GM12891 (cell line): ENCODE data around the gene BABAM2.

ENCODE experiments used
- PAX5 ChIP-seq: IDR thresholded peaks from 2 replicates; pipeline ENCODE4 v1.6.1; 2011; ENCODE audit warnings: low read length, moderate library complexity, mild to moderate bottlenecking; ENCODE audit not compliant: insufficient read depth, severe bottlenecking
- POLR2A ChIP-seq: IDR thresholded peaks from 2 replicates; pipeline ENCODE4 v1.6.1; 2011; ENCODE audit warnings: low read depth, low read length, control low read depth
- POLR2AphosphoS5 ChIP-seq: IDR thresholded peaks from 2 replicates; pipeline ENCODE4 v1.6.1; 2011; ENCODE audit warnings: low read depth, low read length, control low read depth

DNA sequence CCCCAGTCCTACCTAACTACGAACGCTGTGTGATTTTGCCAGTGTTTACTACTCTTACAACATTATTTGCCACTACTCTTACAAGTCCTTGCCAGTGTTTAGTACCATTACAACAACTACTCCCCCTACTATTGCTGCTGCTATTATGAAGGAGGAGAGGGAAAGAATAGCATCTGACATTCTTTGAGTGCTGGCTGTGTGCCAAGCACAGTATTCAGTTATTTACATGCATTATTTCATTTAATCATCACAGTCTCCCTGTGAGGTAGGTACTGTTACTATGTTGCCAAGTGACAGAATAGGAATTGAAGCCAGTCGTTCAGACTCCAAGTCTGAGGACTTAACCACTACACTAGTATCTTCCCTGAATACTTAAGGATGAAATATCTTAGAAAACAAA, 316.2 kb downstream of the BABAM2 start:
- TF ChIP-seq POLR2AphosphoS5: no peak
- no peak for TF ChIP-seq POLR2A
- no peak for TF ChIP-seq PAX5
